GM12875 (cell line): ENCODE data around the gene AEBP2.

ENCODE experiments used
- H3K4me3 ChIP-seq: one replicate; pipeline ENCODE4 v1.5.1; 2011; ENCODE audit warnings: low read depth, low read length, control low read depth
- TF ChIP-seq, protein P1 (sequence below): IDR thresholded peaks from 2 replicates; pipeline ENCODE4 v1.5.1; 2011; ENCODE audit warnings: low read depth, mild to moderate bottlenecking, control low read depth, inconsistent platforms, low read length, moderate library complexity, borderline replicate concordance; ENCODE audit not compliant: insufficient read depth

AEBP2 gene

DNA sequence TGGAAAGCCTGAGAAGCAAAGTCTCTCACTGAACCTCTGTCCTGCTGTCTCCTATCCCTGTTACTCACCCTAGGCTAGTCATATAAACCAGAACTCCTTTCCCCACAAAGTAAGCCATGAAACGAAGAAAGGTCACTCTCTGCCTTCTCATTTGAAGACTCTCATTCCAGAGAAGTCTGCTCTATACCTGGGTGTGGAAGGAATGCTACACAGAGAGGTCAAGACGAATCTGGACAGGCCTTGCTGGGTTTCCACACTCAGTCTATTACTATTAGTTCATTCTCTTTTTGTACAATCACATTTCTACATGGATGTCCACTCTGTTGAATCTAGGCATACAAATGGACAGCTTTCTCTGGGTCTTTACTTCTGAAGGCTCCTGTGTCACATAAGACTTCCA, 2.4 kb upstream of the AEBP2 start:
- no peak overlapping the region for H3K4me3 ChIP-seq
- TF ChIP-seq, protein P1, sequence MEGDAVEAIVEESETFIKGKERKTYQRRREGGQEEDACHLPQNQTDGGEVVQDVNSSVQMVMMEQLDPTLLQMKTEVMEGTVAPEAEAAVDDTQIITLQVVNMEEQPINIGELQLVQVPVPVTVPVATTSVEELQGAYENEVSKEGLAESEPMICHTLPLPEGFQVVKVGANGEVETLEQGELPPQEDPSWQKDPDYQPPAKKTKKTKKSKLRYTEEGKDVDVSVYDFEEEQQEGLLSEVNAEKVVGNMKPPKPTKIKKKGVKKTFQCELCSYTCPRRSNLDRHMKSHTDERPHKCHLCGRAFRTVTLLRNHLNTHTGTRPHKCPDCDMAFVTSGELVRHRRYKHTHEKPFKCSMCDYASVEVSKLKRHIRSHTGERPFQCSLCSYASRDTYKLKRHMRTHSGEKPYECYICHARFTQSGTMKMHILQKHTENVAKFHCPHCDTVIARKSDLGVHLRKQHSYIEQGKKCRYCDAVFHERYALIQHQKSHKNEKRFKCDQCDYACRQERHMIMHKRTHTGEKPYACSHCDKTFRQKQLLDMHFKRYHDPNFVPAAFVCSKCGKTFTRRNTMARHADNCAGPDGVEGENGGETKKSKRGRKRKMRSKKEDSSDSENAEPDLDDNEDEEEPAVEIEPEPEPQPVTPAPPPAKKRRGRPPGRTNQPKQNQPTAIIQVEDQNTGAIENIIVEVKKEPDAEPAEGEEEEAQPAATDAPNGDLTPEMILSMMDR: no peak

DNA sequence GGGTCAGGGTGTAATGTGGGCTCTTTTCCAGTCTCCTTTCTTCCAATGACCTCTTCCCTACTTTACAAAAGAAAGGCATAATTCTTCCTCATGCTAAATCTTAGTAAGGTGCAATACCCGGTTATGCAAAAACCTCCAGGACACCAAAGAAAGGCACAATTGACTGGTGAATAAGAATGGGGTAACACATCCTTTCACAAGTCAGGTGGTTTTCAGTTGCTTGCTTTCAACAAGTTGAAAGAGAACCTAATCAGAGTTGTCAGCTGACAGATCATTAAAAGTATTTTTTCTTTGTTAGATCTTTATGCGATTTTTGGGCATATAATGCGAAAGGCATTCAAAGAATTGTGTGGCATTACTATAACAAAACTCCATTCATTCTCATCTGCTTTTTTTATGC, 1.3 kb upstream of the AEBP2 start:
- H3K4me3 ChIP-seq: no peak overlapping the region
- TF ChIP-seq, protein P1: no peak

DNA sequence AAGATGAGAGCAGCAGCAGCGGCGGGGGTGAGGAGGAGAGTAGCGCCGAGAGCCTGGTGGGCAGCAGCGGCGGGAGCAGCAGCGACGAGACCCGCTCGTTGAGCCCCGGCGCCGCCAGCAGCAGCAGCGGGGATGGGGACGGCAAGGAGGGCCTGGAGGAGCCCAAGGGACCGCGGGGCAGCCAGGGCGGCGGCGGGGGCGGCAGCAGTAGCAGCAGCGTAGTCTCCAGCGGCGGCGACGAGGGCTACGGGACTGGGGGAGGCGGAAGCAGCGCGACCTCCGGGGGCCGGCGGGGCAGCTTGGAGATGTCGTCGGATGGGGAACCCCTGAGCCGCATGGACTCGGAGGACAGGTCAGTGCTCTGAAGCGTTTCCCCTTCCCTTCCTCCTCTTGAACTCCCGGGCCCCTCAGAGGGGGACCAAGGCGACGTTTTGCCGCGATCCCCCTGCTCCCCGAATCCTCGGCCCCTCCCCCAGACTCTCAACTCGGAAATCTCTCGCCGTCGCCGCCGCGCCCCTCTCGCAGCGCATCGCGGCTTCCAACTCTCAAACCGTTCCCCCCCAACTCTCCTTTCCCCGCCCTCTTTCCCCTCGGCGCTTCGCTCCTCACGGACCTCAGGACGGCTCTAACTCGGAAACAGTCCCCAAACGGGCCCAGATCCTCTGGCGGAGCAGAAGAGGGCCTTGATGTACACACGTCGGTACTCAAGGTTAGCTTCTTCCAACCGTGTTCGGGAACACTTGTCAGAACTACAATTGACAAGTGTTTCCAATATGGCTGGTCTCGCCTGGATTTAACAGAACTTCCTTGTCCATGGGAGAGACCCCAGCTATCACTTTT, 947 bp downstream of the AEBP2 start:
- peak overlapping the region; percentile 100 for H3K4me3 ChIP-seq
- TF ChIP-seq, protein P1: no peak

DNA sequence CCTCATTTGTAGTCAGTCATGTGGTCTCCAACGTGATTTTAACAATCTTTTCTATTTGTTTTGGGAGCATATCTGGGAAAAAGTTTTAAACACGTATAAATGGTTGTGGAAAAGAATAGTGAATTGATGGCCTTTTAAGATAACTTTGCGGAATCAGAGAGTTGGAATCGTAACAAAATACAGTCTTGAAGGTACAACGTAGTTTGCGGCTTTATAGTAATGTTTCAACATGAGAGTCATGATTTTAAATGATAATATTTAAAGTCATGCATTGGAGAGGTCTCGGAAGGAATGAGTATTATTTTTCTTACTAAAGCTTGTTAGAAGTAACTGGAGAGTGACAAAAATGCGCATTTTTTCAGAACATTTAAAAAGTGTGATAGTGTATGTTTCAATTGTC, 1.6 kb downstream of the AEBP2 start:
- TF ChIP-seq, protein P1: no peak
- peak overlapping the region; percentile 100 for H3K4me3 ChIP-seq

DNA sequence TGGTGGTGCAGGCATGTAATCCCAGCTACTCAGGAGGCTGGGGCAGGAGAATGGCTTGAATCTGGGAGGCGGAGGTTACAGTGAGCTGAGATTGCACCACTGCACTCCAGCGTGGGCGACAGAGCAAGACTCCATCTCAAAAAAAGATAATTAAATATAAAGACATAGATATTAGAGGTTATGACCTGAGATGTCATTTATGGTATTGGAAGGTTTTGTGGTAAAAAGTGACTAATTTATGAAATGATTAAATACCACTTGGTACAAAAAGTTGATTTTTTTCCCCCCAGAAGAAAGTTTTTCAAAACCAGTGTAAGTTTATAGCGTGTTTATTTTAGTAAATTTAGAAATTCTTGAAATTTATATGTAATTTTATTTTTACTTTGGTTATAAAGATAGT, 4.3 kb downstream of the AEBP2 start:
- TF ChIP-seq, protein P1: no peak
- no peak overlapping the region for H3K4me3 ChIP-seq

DNA sequence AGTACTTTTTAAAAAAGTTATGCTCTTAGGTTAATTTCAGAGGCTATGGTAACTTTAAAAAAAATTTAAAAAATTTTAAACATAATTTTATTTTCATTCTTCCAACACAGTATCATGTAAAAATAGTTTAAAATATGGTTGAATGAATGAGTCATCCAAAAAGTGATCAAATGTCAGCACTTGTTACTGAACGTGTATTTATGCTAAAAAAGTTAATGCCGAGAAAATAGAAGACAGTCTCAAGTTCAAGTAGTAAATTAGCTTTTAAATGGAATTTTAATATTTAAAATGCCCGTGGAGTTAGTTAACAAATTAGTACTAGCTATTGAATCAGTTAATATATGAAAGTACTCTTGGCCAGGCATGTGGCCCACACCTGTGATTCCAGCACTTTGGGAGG, 4.8 kb downstream of the AEBP2 start:
- no peak overlapping the region for H3K4me3 ChIP-seq
- TF ChIP-seq, protein P1: no peak

DNA sequence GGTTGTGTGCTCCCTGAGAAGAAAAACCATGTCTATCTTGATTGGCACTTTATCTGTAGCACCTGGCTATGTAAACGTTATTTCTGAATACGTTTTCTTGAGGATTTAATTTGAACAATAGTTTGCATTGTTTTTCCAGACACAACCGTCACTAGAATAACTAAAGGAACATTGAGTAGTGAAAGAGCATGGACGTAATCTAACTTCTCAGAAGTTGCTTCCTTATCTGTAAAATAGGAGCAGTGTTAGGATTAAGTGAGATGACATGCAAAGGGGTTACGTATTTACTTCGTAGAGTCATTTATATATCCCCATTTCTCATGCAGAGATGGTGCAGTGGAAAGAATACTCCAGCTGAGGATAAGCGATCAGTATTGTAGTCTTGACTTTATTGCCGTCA, 8.1 kb downstream of the AEBP2 start:
- TF ChIP-seq, protein P1: no peak
- no peak overlapping the region for H3K4me3 ChIP-seq
